Measurements from ENCODE around the gene TRIM49D2. TPM values are rescaled to one million over a fixed set of nuclear protein-coding genes. Genes with fewer than 3 reads are reported as not detected.
"Not testable (repeated sequence)": the region's sequence is repeated elsewhere in the genome, so short reads cannot be mapped to it uniquely, and the experiment has no call there.

The TRIM49D2 gene, protein sequence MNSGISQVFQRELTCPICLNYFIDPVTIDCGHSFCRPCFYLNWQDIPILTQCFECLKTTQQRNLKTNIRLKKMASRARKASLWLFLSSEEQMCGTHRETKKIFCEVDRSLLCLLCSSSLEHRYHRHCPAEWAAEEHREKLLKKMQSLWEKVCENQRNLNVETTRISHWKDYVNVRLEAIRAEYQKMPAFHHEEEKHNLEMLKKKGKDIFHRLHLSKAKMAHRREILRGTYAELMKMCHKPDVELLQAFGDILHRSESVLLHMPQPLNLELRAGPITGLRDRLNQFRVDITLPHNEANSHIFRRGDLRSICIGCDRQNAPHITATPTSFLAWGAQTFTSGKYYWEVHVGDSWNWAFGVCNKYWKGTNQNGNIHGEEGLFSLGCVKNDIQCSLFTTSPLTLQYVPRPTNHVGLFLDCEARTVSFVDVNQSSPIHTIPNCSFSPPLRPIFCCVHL
- total RNA-seq (not detected), total RNA-seq (0 reads per million in 29 experiments)
- not detected for total RNA-seq (2013)

DNA sequence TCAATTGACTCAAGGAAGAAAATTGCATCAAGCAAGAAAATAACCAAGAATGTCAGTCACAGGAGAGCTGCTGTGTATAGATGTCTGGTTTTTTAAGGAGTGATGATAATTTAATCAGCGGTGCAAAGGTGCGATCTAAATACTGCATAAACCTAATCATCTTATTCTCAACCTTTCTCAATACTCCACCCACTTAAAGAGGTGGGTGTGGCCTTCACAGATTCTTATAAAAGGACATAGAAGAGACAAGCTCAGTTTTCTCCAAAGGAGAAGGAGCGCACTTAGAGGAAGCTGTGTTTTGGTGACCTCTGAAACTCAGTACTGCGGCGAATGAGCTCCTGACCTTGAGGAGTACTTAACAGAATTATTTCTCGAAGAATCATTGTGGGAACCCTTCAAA lies at the start of gene TRIM49D2:
Gene TRIM49D2 (plus strand): TSS at position 301 of the 400 bp plus-strand sequence. CDS start 2,698 bp downstream, outside the sequence.
- WGBS (ENCODE audit: insufficient coverage) = no CpG with 5 or more reads among the region's 6 CpGs
- not testable (repeated sequence) for H3K9me3 Mint-ChIP-seq

GRCh38 chr11:89877511-89877910 lies 46.4 kb upstream of the TRIM49D2 start:
- CTCF ChIA-PET, H3K27ac Mint-ChIP-seq, H3K4me1 Mint-ChIP-seq: not testable (repeated sequence)

More for the DNA sequence above, at the start of gene TRIM49D2:
- H3K27ac ChIP-seq (ENCODE audit: low read length); H3K36me3 ChIP-seq (ENCODE audit: control insufficient read depth in 2 of 2, extremely low read depth in 1 of 2, insufficient read depth in 1 of 2, low read length in 1 of 2); H3K36me3 Mint-ChIP-seq; CTCF ChIA-PET; H3K9me3 ChIP-seq; POLR2A ChIA-PET; ATAC-seq (replicated peaks in 1 of 4); H3K27me3 Mint-ChIP-seq; DNase-seq; H3K4me1 Mint-ChIP-seq; H3K27me3 ChIP-seq (replicated peaks in 1 of 2; ENCODE audit: control insufficient read depth in 2 of 2, extremely low read depth in 1 of 2, insufficient read depth in 2 of 2, low read length in 1 of 2); H3K4me3 Mint-ChIP-seq; H3K27ac Mint-ChIP-seq; H3K4me1 ChIP-seq (ENCODE audit: control insufficient read depth in 1 of 2, extremely low read depth in 1 of 2, insufficient read depth in 2 of 2, low read length in 2 of 2); H3K4me3 ChIP-seq (ENCODE audit: control insufficient read depth in 1 of 2, extremely low read depth in 1 of 2, low read length in 1 of 2): not testable (repeated sequence)

DNA sequence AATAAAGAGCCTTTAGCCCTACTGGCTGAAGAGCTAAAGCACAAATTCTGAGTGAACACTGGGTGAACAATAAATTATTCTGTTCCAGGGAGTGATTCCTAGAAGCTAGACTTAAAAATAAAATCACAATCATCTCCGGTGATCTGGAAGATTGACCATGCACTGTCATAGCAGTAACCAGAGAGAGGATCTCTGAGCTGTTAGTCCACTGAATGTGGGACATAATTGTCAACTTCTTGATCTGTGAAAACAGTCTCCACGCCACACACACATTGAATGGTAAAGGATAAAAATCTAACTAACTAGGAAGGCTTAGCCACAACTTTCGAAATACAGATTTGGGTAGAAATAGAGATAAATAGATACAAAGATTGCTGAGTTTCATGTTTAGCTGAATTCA lies 30.6 kb upstream of the TRIM49D2 start:
- not testable (repeated sequence) for H3K4me3 Mint-ChIP-seq

More at GRCh38 chr11:89877511-89877910, 46.4 kb upstream of the TRIM49D2 start:
- H3K9me3 Mint-ChIP-seq; H3K27ac ChIP-seq (ENCODE audit: low read length); H3K4me3 ChIP-seq (ENCODE audit: control insufficient read depth in 1 of 2, extremely low read depth in 1 of 2, low read length in 1 of 2); H3K27me3 ChIP-seq (replicated peaks in 1 of 2; ENCODE audit: control insufficient read depth in 2 of 2, extremely low read depth in 1 of 2, insufficient read depth in 2 of 2, low read length in 1 of 2); H3K36me3 ChIP-seq (ENCODE audit: control insufficient read depth in 2 of 2, extremely low read depth in 1 of 2, insufficient read depth in 1 of 2, low read length in 1 of 2); H3K4me1 ChIP-seq (ENCODE audit: control insufficient read depth in 1 of 2, extremely low read depth in 1 of 2, insufficient read depth in 2 of 2, low read length in 2 of 2); ATAC-seq (replicated peaks in 1 of 4); DNase-seq; POLR2A ChIA-PET; H3K4me3 Mint-ChIP-seq; H3K9me3 ChIP-seq; H3K27me3 Mint-ChIP-seq; H3K36me3 Mint-ChIP-seq: not testable (repeated sequence)
- no CpG with 5 or more reads among the region's 6 CpGs for WGBS (ENCODE audit: insufficient coverage)

DNA sequence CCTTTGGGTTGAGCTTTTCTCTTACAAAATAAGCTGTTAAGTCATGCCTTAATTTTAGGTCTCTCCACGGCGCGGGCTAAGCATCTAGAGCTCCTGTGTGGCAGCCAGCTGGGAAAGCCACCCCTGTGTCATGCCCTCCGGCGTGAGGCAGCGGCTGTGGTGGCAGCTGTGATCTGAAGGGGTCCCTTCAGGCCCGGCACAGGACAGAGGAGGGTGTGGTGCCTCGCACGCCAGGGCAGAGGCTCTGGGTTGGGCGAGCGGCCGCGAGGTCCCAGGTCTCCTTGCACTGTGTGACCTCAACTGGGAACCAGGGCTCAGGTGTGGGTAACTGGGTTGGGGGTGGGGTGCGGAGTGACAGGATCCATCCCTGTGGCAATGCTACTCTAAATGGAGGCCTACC lies 23.1 kb upstream of the TRIM49D2 start:
- H3K27me3 ChIP-seq (replicated peaks in 1 of 2; ENCODE audit: control insufficient read depth in 2 of 2, extremely low read depth in 1 of 2, insufficient read depth in 2 of 2, low read length in 1 of 2); H3K9me3 Mint-ChIP-seq; H3K4me1 ChIP-seq (ENCODE audit: control insufficient read depth in 1 of 2, extremely low read depth in 1 of 2, insufficient read depth in 2 of 2, low read length in 2 of 2); H3K27me3 Mint-ChIP-seq; H3K36me3 ChIP-seq (ENCODE audit: control insufficient read depth in 2 of 2, extremely low read depth in 1 of 2, insufficient read depth in 1 of 2, low read length in 1 of 2); H3K4me1 Mint-ChIP-seq; H3K4me3 Mint-ChIP-seq; DNase-seq; ATAC-seq (replicated peaks in 1 of 4); H3K27ac Mint-ChIP-seq; POLR2A ChIA-PET; H3K9me3 ChIP-seq; H3K4me3 ChIP-seq (ENCODE audit: control insufficient read depth in 1 of 2, extremely low read depth in 1 of 2, low read length in 1 of 2); CTCF ChIA-PET; H3K36me3 Mint-ChIP-seq; H3K27ac ChIP-seq (ENCODE audit: low read length): not testable (repeated sequence)
- no CpG with 5 or more reads among the region's 14 CpGs for WGBS (ENCODE audit: insufficient coverage)

More for the DNA sequence above, 30.6 kb upstream of the TRIM49D2 start:
- H3K27ac Mint-ChIP-seq; H3K4me3 ChIP-seq (ENCODE audit: control insufficient read depth in 1 of 2, extremely low read depth in 1 of 2, low read length in 1 of 2); CTCF ChIA-PET; H3K27me3 Mint-ChIP-seq; H3K9me3 Mint-ChIP-seq; H3K4me1 Mint-ChIP-seq; H3K27ac ChIP-seq (ENCODE audit: low read length); ATAC-seq (replicated peaks in 1 of 4); H3K4me1 ChIP-seq (ENCODE audit: control insufficient read depth in 1 of 2, extremely low read depth in 1 of 2, insufficient read depth in 2 of 2, low read length in 2 of 2); DNase-seq; H3K27me3 ChIP-seq (replicated peaks in 1 of 2; ENCODE audit: control insufficient read depth in 2 of 2, extremely low read depth in 1 of 2, insufficient read depth in 2 of 2, low read length in 1 of 2); H3K36me3 ChIP-seq (ENCODE audit: control insufficient read depth in 2 of 2, extremely low read depth in 1 of 2, insufficient read depth in 1 of 2, low read length in 1 of 2); H3K9me3 ChIP-seq; H3K36me3 Mint-ChIP-seq; POLR2A ChIA-PET: not testable (repeated sequence)
- WGBS (ENCODE audit: insufficient coverage) = no CpG with 5 or more reads among the region's 3 CpGs

GRCh38 chr11:89922195-89922660 lies 1.6 kb upstream of the TRIM49D2 start, which contains the start of gene TRIM49D1:
Gene TRIM49D1 (minus strand): TSS chr11:89922245. CDS start chr11:89917710, 4,535 bp downstream.
- no peaks in the 10 kb centered on the region for H3K36me3 ChIP-seq (ENCODE audit: control insufficient read depth in 2 of 2, extremely low read depth in 1 of 2, insufficient read depth in 1 of 2, low read length in 1 of 2)
- no peaks in the 10 kb centered on the region for H3K9me3 ChIP-seq
- no peak within 1 kb of the TSS for H3K27ac Mint-ChIP-seq
- ChIA-PET POLR2A (no interaction called here), CTCF (no interaction called here)
- no peaks in the 10 kb centered on the region for H3K4me1 ChIP-seq (ENCODE audit: control insufficient read depth in 1 of 2, extremely low read depth in 1 of 2, insufficient read depth in 2 of 2, low read length in 2 of 2)
- no peaks in the 10 kb centered on the region for H3K27me3 ChIP-seq (replicated peaks in 1 of 2; ENCODE audit: control insufficient read depth in 2 of 2, extremely low read depth in 1 of 2, insufficient read depth in 2 of 2, low read length in 1 of 2)
- 60% methylated on average over 1 of the region's 3 CpGs for WGBS (ENCODE audit: insufficient coverage)
- H3K27ac ChIP-seq (ENCODE audit: low read length) = no peak within 1 kb of the TSS
- no peaks in the 10 kb centered on the region for H3K4me1 Mint-ChIP-seq
- peaks cover 0 to 3% of the 10 kb centered on the region in 2 donors for H3K27me3 Mint-ChIP-seq
- H3K4me3 ChIP-seq (ENCODE audit: control insufficient read depth in 1 of 2, extremely low read depth in 1 of 2, low read length in 1 of 2) = no peak within 1 kb of the TSS
- DNase-seq (no peak), ATAC-seq (replicated peaks in 1 of 4) (no peak)
- H3K36me3 Mint-ChIP-seq = no peaks in the 10 kb centered on the region
- H3K4me3 Mint-ChIP-seq = no peak within 1 kb of the TSS
- no peaks in the 10 kb centered on the region for H3K9me3 Mint-ChIP-seq

DNA sequence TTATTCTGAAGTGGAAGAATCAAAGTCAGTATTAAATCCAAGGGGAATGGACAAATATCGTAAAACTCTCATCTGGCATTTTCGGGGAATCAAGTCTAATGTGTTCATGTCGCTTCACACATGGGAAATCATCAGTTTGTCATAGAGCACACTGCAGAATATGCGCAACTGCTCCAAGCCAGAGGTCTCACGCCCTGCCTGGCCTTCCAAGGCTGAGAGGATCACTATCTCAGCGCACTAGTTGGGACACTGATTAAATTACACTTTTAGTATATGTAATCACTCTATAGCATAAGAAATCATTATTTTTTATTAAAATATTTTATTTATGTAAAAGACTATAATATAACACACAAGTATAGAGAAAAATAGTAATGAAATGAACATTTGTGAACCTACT lies 37.0 kb downstream of the TRIM49D2 start:
- POLR2A ChIA-PET; H3K9me3 ChIP-seq; H3K36me3 Mint-ChIP-seq; H3K4me3 ChIP-seq (ENCODE audit: control insufficient read depth in 1 of 2, extremely low read depth in 1 of 2, low read length in 1 of 2); H3K27ac Mint-ChIP-seq; H3K36me3 ChIP-seq (ENCODE audit: control insufficient read depth in 2 of 2, extremely low read depth in 1 of 2, insufficient read depth in 1 of 2, low read length in 1 of 2); H3K27me3 ChIP-seq (replicated peaks in 1 of 2; ENCODE audit: control insufficient read depth in 2 of 2, extremely low read depth in 1 of 2, insufficient read depth in 2 of 2, low read length in 1 of 2); H3K9me3 Mint-ChIP-seq; ATAC-seq (replicated peaks in 1 of 4); CTCF ChIA-PET; H3K4me1 ChIP-seq (ENCODE audit: control insufficient read depth in 1 of 2, extremely low read depth in 1 of 2, insufficient read depth in 2 of 2, low read length in 2 of 2); H3K4me1 Mint-ChIP-seq; H3K27ac ChIP-seq (ENCODE audit: low read length); H3K4me3 Mint-ChIP-seq; H3K27me3 Mint-ChIP-seq; DNase-seq: not testable (repeated sequence)
- no CpG with 5 or more reads among the region's 6 CpGs for WGBS (ENCODE audit: insufficient coverage)
